GM19372 (cell line): ENCODE results near the gene TTF1.
A peak's percentile ranks its signal among the peaks of the same experiment; 100 is the strongest.

Experiments used
- ATAC-seq: cut with Tn5 transposase; IDR thresholded peaks from one replicate; pipeline ENCODE4 v1.9.1; 2021; ENCODE audit warnings: mild to moderate bottlenecking, low read depth, moderate library complexity; ENCODE audit not compliant: unreplicated experiment

Gene TTF1

GRCh38 chr9:132367613-132368313 is 38.9 kb downstream of the TTF1 start:
- no peak for ATAC-seq

GRCh38 chr9:132366481-132366880 is 40.2 kb downstream of the TTF1 start:
- no peak for ATAC-seq

GRCh38 chr9:132365986-132366385 is 40.7 kb downstream of the TTF1 start:
- no peak for ATAC-seq

GRCh38 chr9:132364068-132364467 is 42.6 kb downstream of the TTF1 start:
- no peak for ATAC-seq

- ATAC-seq = no peak
Measured at GRCh38 chr9:132357764-132358163, 48.9 kb downstream of the TTF1 start.

- no peak for ATAC-seq
Measured at GRCh38 chr9:132356324-132356924, 50.2 kb downstream of the TTF1 start.

- peak; percentile 83 for ATAC-seq
Measured at GRCh38 chr9:132354637-132355355, 51.8 kb downstream of the TTF1 start, which contains the start of gene SETX. Gene SETX, minus strand, starts transcription at chr9:132354986. Its CDS starts 5,558 bp downstream, at chr9:132349428.

GRCh38 chr9:132351404-132352045 is 55.1 kb downstream of the TTF1 start:
- ATAC-seq = no peak

GRCh38 chr9:132350861-132351315 is 55.8 kb downstream of the TTF1 start:
- no peak for ATAC-seq

- ATAC-seq = no peak
Measured at GRCh38 chr9:132348676-132349075, 58.0 kb downstream of the TTF1 start.

- ATAC-seq = no peak
Measured at GRCh38 chr9:132346177-132346576, 60.5 kb downstream of the TTF1 start.

- no peak for ATAC-seq
Measured at GRCh38 chr9:132341177-132341840, 65.3 kb downstream of the TTF1 start.

- ATAC-seq = no peak
Measured at GRCh38 chr9:132334364-132334763, 72.3 kb downstream of the TTF1 start.

- no peak for ATAC-seq
Measured at GRCh38 chr9:132333556-132333955, 73.1 kb downstream of the TTF1 start.

- no peak for ATAC-seq
Measured at GRCh38 chr9:132328580-132328979, 78.1 kb downstream of the TTF1 start.

GRCh38 chr9:132327537-132327936 is 79.1 kb downstream of the TTF1 start:
- no peak for ATAC-seq
